Measurements from ENCODE around the gene NUP62. TPM values are rescaled to one million over a fixed set of nuclear protein-coding genes. Genes with fewer than 3 reads are reported as not detected.

NUP62 gene
- total RNA-seq, 5 donors from 2014 or later (not counting 1 experiment from before 2014, with no cell fraction given): 36.2 to 67.5 (median 59.5) TPM

- H3K36me3 Mint-ChIP-seq: peaks cover 28% of the 10 kb centered on the region
- no peaks in the 10 kb centered on the region for H3K27me3 ChIP-seq (replicated peaks in 1 of 2; ENCODE audit: control insufficient read depth in 2 of 2, extremely low read depth in 1 of 2, insufficient read depth in 2 of 2, low read length in 1 of 2)
- WGBS (ENCODE audit: insufficient coverage): 90% methylated on average over 16 of the region's 17 CpGs
- H3K9me3 ChIP-seq: no peaks in the 10 kb centered on the region
- peaks cover 29 to 66% of the 10 kb centered on the region in 2 donors for H3K36me3 ChIP-seq (ENCODE audit: control insufficient read depth in 2 of 2, extremely low read depth in 1 of 2, insufficient read depth in 1 of 2, low read length in 1 of 2)
- no peak overlapping the region for H3K4me3 Mint-ChIP-seq
- H3K27ac ChIP-seq (ENCODE audit: low read length): no peak overlapping the region
- no peak overlapping the region for H3K4me3 ChIP-seq (ENCODE audit: control insufficient read depth in 1 of 2, extremely low read depth in 1 of 2, low read length in 1 of 2)
- ChIA-PET POLR2A (no interaction called here), CTCF (no interaction called here)
- H3K9me3 Mint-ChIP-seq: no peaks in the 10 kb centered on the region
- no peaks in the 10 kb centered on the region for H3K27me3 Mint-ChIP-seq
- no peak overlapping the region for H3K27ac Mint-ChIP-seq
- H3K4me1 Mint-ChIP-seq: peaks cover 5 to 18% (median 18%) of the 10 kb centered on the region in 3 donors
- DNase-seq (no peak), ATAC-seq (replicated peaks in 1 of 4) (peak in 1 of 4 experiments; percentile 16)
- peaks cover 0 to 17% of the 10 kb centered on the region in 2 experiments for H3K4me1 ChIP-seq (ENCODE audit: control insufficient read depth in 1 of 2, extremely low read depth in 1 of 2, insufficient read depth in 2 of 2, low read length in 2 of 2)
Measured at GRCh38 chr19:49860336-49861102, 68.8 kb downstream of the NUP62 start.

- no peak for ATAC-seq (replicated peaks in 1 of 4)
- Histone ChIP-seq H3K36me3 (ENCODE audit: control insufficient read depth in 2 of 2, extremely low read depth in 1 of 2, insufficient read depth in 1 of 2, low read length in 1 of 2) (peaks cover 29 to 65% of the 10 kb centered on the region in 2 donors), H3K27ac (ENCODE audit: low read length) (no peak overlapping the region), H3K4me3 (ENCODE audit: control insufficient read depth in 1 of 2, extremely low read depth in 1 of 2, low read length in 1 of 2) (no peak overlapping the region), H3K27me3 (replicated peaks in 1 of 2; ENCODE audit: control insufficient read depth in 2 of 2, extremely low read depth in 1 of 2, insufficient read depth in 2 of 2, low read length in 1 of 2) (no peaks in the 10 kb centered on the region), H3K4me1 (ENCODE audit: control insufficient read depth in 1 of 2, extremely low read depth in 1 of 2, insufficient read depth in 2 of 2, low read length in 2 of 2) (peaks cover 0 to 10% of the 10 kb centered on the region in 2 experiments), H3K9me3 (no peaks in the 10 kb centered on the region)
- POLR2A ChIA-PET: interaction anchor here in 1 of 2 donors (1.0 kb wide), 1 partner anchor 69 kb away, joined by 5 read pairs; the partner anchor contains the start of genes ATF5 and NUP62
- Mint-ChIP-seq H3K27ac (no peak overlapping the region), H3K36me3 (peaks cover 27% of the 10 kb centered on the region), H3K4me1 (peaks cover 0 to 13% (median 11%) of the 10 kb centered on the region in 3 donors), H3K27me3 (no peaks in the 10 kb centered on the region), H3K4me3 (no peak overlapping the region), H3K9me3 (no peaks in the 10 kb centered on the region)
- DNase-seq: no peak
- 90% methylated on average over 20 of the region's 22 CpGs for WGBS (ENCODE audit: insufficient coverage)
- CTCF ChIA-PET: no interaction called here
Measured at GRCh38 chr19:49859682-49860335, 69.5 kb downstream of the NUP62 start.

- Histone ChIP-seq H3K27ac (ENCODE audit: low read length) (no peak overlapping the region), H3K9me3 (no peaks in the 10 kb centered on the region), H3K36me3 (ENCODE audit: control insufficient read depth in 2 of 2, extremely low read depth in 1 of 2, insufficient read depth in 1 of 2, low read length in 1 of 2) (peaks cover 30 to 52% of the 10 kb centered on the region in 2 donors), H3K27me3 (replicated peaks in 1 of 2; ENCODE audit: control insufficient read depth in 2 of 2, extremely low read depth in 1 of 2, insufficient read depth in 2 of 2, low read length in 1 of 2) (no peaks in the 10 kb centered on the region), H3K4me3 (ENCODE audit: control insufficient read depth in 1 of 2, extremely low read depth in 1 of 2, low read length in 1 of 2) (no peak overlapping the region), H3K4me1 (ENCODE audit: control insufficient read depth in 1 of 2, extremely low read depth in 1 of 2, insufficient read depth in 2 of 2, low read length in 2 of 2) (peaks cover 0 to 6% of the 10 kb centered on the region in 2 experiments)
- DNase-seq (no peak), ATAC-seq (replicated peaks in 1 of 4) (no peak)
- ChIA-PET POLR2A (interaction anchor here in 1 of 2 donors (1.0 kb wide), 1 partner anchor 70 kb away, joined by 5 read pairs; the partner anchor contains the start of genes ATF5 and NUP62), CTCF (no interaction called here)
- Mint-ChIP-seq H3K4me3 (no peak overlapping the region), H3K36me3 (peaks cover 16% of the 10 kb centered on the region), H3K9me3 (no peaks in the 10 kb centered on the region), H3K27me3 (no peaks in the 10 kb centered on the region), H3K4me1 (peaks cover 0 to 9% (median 6%) of the 10 kb centered on the region in 3 donors), H3K27ac (no peak overlapping the region)
- 93% methylated on average over 26 of the region's 37 CpGs for WGBS (ENCODE audit: insufficient coverage)
Measured at GRCh38 chr19:49858088-49858985, 71.0 kb downstream of the NUP62 start.

GRCh38 chr19:49857838-49858087 lies 71.5 kb downstream of the NUP62 start:
- DNase-seq (no peak), ATAC-seq (replicated peaks in 1 of 4) (no peak)
- no peak overlapping the region for H3K27ac Mint-ChIP-seq
- no peaks in the 10 kb centered on the region for H3K9me3 Mint-ChIP-seq
- Histone ChIP-seq H3K4me1 (ENCODE audit: control insufficient read depth in 1 of 2, extremely low read depth in 1 of 2, insufficient read depth in 2 of 2, low read length in 2 of 2) (peaks cover 1 to 12% of the 10 kb centered on the region in 2 experiments), H3K36me3 (ENCODE audit: control insufficient read depth in 2 of 2, extremely low read depth in 1 of 2, insufficient read depth in 1 of 2, low read length in 1 of 2) (peaks cover 30 to 51% of the 10 kb centered on the region in 2 donors), H3K27me3 (replicated peaks in 1 of 2; ENCODE audit: control insufficient read depth in 2 of 2, extremely low read depth in 1 of 2, insufficient read depth in 2 of 2, low read length in 1 of 2) (no peaks in the 10 kb centered on the region), H3K27ac (ENCODE audit: low read length) (no peak overlapping the region), H3K4me3 (ENCODE audit: control insufficient read depth in 1 of 2, extremely low read depth in 1 of 2, low read length in 1 of 2) (no peak overlapping the region), H3K9me3 (no peaks in the 10 kb centered on the region)
- ChIA-PET POLR2A (no interaction called here), CTCF (no interaction called here)
- WGBS (ENCODE audit: insufficient coverage): 82% methylated on average over 2 of the region's 5 CpGs
- no peak overlapping the region for H3K4me3 Mint-ChIP-seq
- peaks cover 13% of the 10 kb centered on the region for H3K36me3 Mint-ChIP-seq
- no peaks in the 10 kb centered on the region for H3K27me3 Mint-ChIP-seq
- peaks cover under 1 to 11% (median 9%) of the 10 kb centered on the region in 3 donors for H3K4me1 Mint-ChIP-seq

GRCh38 chr19:49857061-49857837 lies 72.1 kb downstream of the NUP62 start:
- CTCF ChIA-PET: no interaction called here
- no peak overlapping the region for H3K4me3 Mint-ChIP-seq

More at GRCh38 chr19:49857061-49857837, 72.1 kb downstream of the NUP62 start:
- Histone ChIP-seq H3K36me3 (ENCODE audit: control insufficient read depth in 2 of 2, extremely low read depth in 1 of 2, insufficient read depth in 1 of 2, low read length in 1 of 2) (peaks cover 30 to 46% of the 10 kb centered on the region in 2 donors), H3K4me3 (ENCODE audit: control insufficient read depth in 1 of 2, extremely low read depth in 1 of 2, low read length in 1 of 2) (no peak overlapping the region), H3K27me3 (replicated peaks in 1 of 2; ENCODE audit: control insufficient read depth in 2 of 2, extremely low read depth in 1 of 2, insufficient read depth in 2 of 2, low read length in 1 of 2) (no peaks in the 10 kb centered on the region), H3K4me1 (ENCODE audit: control insufficient read depth in 1 of 2, extremely low read depth in 1 of 2, insufficient read depth in 2 of 2, low read length in 2 of 2) (peaks cover 6 to 17% of the 10 kb centered on the region in 2 experiments), H3K9me3 (no peaks in the 10 kb centered on the region), H3K27ac (ENCODE audit: low read length) (no peak overlapping the region)
- Mint-ChIP-seq H3K27me3 (no peaks in the 10 kb centered on the region), H3K27ac (no peak overlapping the region), H3K4me1 (peaks cover 6 to 16% (median 15%) of the 10 kb centered on the region in 3 donors), H3K36me3 (peaks cover 13% of the 10 kb centered on the region), H3K9me3 (no peaks in the 10 kb centered on the region)
- POLR2A ChIA-PET: no interaction called here
- DNase-seq (no peak), ATAC-seq (replicated peaks in 1 of 4) (no peak)
- WGBS (ENCODE audit: insufficient coverage): 97% methylated on average over 22 of the region's 26 CpGs

All from T-cell (primary cell).